Neutrophil (primary cell): ENCODE data around the gene SELENOF.
"Not testable (repeated sequence)": the region's sequence is repeated elsewhere in the genome, so short reads cannot be mapped to it uniquely, and the experiment has no call there.

Source experiments
- H3K27ac ChIP-seq: fragments of 200-600 bp; sonication (generic); 2 replicates; pipeline ENCODE4 v1.5.1; 2016; ENCODE audit warnings: mild to moderate bottlenecking, moderate library complexity
- H3K27me3 ChIP-seq: fragments of 200-600 bp; sonication (generic); 2 replicates; pipeline ENCODE4 v1.6.0; 2016; ENCODE audit warnings: mild to moderate bottlenecking
- H3K36me3 ChIP-seq: fragments of 200-600 bp; sonication (generic); 2 replicates; pipeline ENCODE4 v1.5.1; 2017
- H3K4me1 ChIP-seq, 2 experiments: fragments of 200-600 bp in 1 of 2; sonication (generic) in 1 of 2; 1 replicate in 1 of 2; 2 replicates in 1 of 2; pipeline versions ENCODE4 v1.5.1 to v1.6.1; 2013 to 2016; ENCODE audit warnings: low read depth in 1 of 2, low read length in 1 of 2, mild to moderate bottlenecking in 1 of 2, moderate library complexity in 1 of 2; ENCODE audit not compliant: control insufficient read depth in 1 of 2, insufficient read depth in 1 of 2
- H3K4me3 ChIP-seq, 2 experiments: fragments of 200-600 bp in 1 of 2; sonication (generic) in 1 of 2; 1 replicate in 1 of 2; 2 replicates in 1 of 2; pipeline ENCODE4 v1.5.1; 2013 to 2016; ENCODE audit warnings: low read depth in 1 of 2, low read length in 1 of 2, mild to moderate bottlenecking in 1 of 2, moderate library complexity in 1 of 2
- H3K9me3 ChIP-seq: fragments of 200-600 bp; sonication (generic); 2 replicates; pipeline ENCODE4 v1.5.1; 2016
- CTCF ChIP-seq: fragments of 200-600 bp; sonication (generic); IDR thresholded peaks from 2 replicates; pipeline ENCODE4 v1.5.1; 2016; ENCODE audit warnings: antibody characterized with exemption

The SELENOF gene

GRCh38 chr1:86868477-86868876, 45.4 kb downstream of the SELENOF start:
- no peak for TF ChIP-seq CTCF
- Histone ChIP-seq H3K27me3 (no peaks in the 10 kb centered on the region), H3K36me3 (no peaks in the 10 kb centered on the region), H3K4me1 (no peaks in the 10 kb centered on the region), H3K4me3 (no peak overlapping the region), H3K27ac (no peak overlapping the region), H3K9me3 (no peaks in the 10 kb centered on the region)

GRCh38 chr1:86867278-86867677, 46.6 kb downstream of the SELENOF start:
- not testable (repeated sequence) for H3K9me3 ChIP-seq, H3K36me3 ChIP-seq, H3K27me3 ChIP-seq, H3K4me3 ChIP-seq, H3K4me1 ChIP-seq, H3K27ac ChIP-seq

GRCh38 chr1:86866665-86867064, 47.3 kb downstream of the SELENOF start:
- Histone ChIP-seq H3K27me3 (no peaks in the 10 kb centered on the region), H3K4me3 (no peak overlapping the region), H3K9me3 (no peaks in the 10 kb centered on the region), H3K27ac (no peak overlapping the region), H3K4me1 (no peaks in the 10 kb centered on the region), H3K36me3 (peaks cover 8% of the 10 kb centered on the region)
- TF ChIP-seq CTCF, result no peak

- no peak overlapping the region for H3K4me3 ChIP-seq
- no peak for TF ChIP-seq CTCF
- H3K36me3 ChIP-seq, result peaks cover 10% of the 10 kb centered on the region
- H3K9me3 ChIP-seq, result no peaks in the 10 kb centered on the region
- H3K4me1 ChIP-seq, result no peaks in the 10 kb centered on the region
- no peak overlapping the region for H3K27ac ChIP-seq
- H3K27me3 ChIP-seq, result no peaks in the 10 kb centered on the region
These were observed 47.8 kb downstream of the SELENOF start for GRCh38 chr1:86865973-86866637.

DNA sequence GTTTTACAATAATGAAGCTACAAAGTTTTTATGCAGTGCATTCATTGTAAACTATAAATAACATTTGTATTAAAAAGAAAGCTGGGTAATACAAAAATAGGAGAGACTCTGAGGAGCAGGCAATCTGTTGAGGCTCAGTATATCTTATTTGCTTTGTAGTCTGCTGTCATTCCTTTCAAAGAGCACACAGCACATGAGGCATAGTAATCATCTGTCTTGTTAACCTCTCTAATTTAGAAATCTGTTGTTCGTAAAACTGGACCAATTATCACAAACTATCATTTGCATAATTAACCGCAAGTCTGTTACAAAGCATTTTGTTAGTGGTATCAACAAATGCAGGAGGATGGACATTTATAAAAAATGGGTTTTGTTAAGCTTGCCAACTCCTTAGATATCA, 51.0 kb downstream of the SELENOF start:
- Histone ChIP-seq H3K27me3 (no peaks in the 10 kb centered on the region), H3K27ac (no peak overlapping the region), H3K36me3 (peaks cover 10% of the 10 kb centered on the region), H3K4me3 (no peak overlapping the region), H3K9me3 (no peaks in the 10 kb centered on the region), H3K4me1 (no peaks in the 10 kb centered on the region)
- no peak for TF ChIP-seq CTCF

GRCh38 chr1:86861424-86861823, 52.5 kb downstream of the SELENOF start:
- TF ChIP-seq CTCF, result no peak
- H3K27ac ChIP-seq, result no peak overlapping the region
- H3K4me3 ChIP-seq, result no peak overlapping the region
- no peaks in the 10 kb centered on the region for H3K9me3 ChIP-seq
- peaks cover 10% of the 10 kb centered on the region for H3K36me3 ChIP-seq
- no peaks in the 10 kb centered on the region for H3K27me3 ChIP-seq
- no peaks in the 10 kb centered on the region for H3K4me1 ChIP-seq
